HG03469 (cell line): ENCODE data around the gene DIS3L.
"Not testable (repeated sequence)": the region's sequence is repeated elsewhere in the genome, so short reads cannot be mapped to it uniquely, and the experiment has no call there.

Experiments
- ATAC-seq: cut with Tn5 transposase; IDR thresholded peaks from one replicate; pipeline ENCODE4 v1.9.1; 2021; ENCODE audit warnings: mild to moderate bottlenecking, moderate library complexity, moderate number of reproducible peaks; ENCODE audit not compliant: unreplicated experiment

The DIS3L gene

GRCh38 chr15:66308531-66308930 lies 15.2 kb downstream of the DIS3L start:
- ATAC-seq: no peak

- ATAC-seq: no peak
Observed at GRCh38 chr15:66309828-66310227, 16.5 kb downstream of the DIS3L start.

- ATAC-seq: no peak
Observed at GRCh38 chr15:66310786-66311185, 17.4 kb downstream of the DIS3L start.

GRCh38 chr15:66312144-66312543 lies 18.8 kb downstream of the DIS3L start:
- no peak for ATAC-seq

GRCh38 chr15:66323312-66323928 lies 30.1 kb downstream of the DIS3L start:
- no peak for ATAC-seq

- no peak for ATAC-seq
Observed at GRCh38 chr15:66326051-66326450, 32.7 kb downstream of the DIS3L start.

- no peak for ATAC-seq
Observed at GRCh38 chr15:66327736-66328135, 34.4 kb downstream of the DIS3L start.

- no peak for ATAC-seq
Observed at GRCh38 chr15:66328771-66329170, 35.4 kb downstream of the DIS3L start.

GRCh38 chr15:66348530-66348929 lies 55.2 kb downstream of the DIS3L start:
- not testable (repeated sequence) for ATAC-seq

- no peak for ATAC-seq
Observed at GRCh38 chr15:66356077-66356358, 62.6 kb downstream of the DIS3L start.

- ATAC-seq: peak; percentile 73
Observed at GRCh38 chr15:66356359-66357236, 63.2 kb downstream of the DIS3L start, which contains the start of gene TIPIN. TSS of gene TIPIN (minus strand) at chr15:66356685. CDS start at chr15:66352947, 3,738 bp downstream.

- no peak for ATAC-seq
Observed at GRCh38 chr15:66359740-66360139, 66.4 kb downstream of the DIS3L start.

GRCh38 chr15:66361745-66362460 lies 68.5 kb downstream of the DIS3L start:
- ATAC-seq: not testable (repeated sequence)

GRCh38 chr15:66362776-66363175 lies 69.4 kb downstream of the DIS3L start:
- no peak for ATAC-seq

GRCh38 chr15:66364944-66365528 lies 71.7 kb downstream of the DIS3L start:
- no peak for ATAC-seq

- no peak for ATAC-seq
Observed at GRCh38 chr15:66369773-66370651, 76.6 kb downstream of the DIS3L start.

GRCh38 chr15:66374179-66374578 lies 80.8 kb downstream of the DIS3L start:
- no peak for ATAC-seq

- no peak for ATAC-seq
Observed at GRCh38 chr15:66378814-66379430, 85.6 kb downstream of the DIS3L start.

- not testable (repeated sequence) for ATAC-seq
Observed at GRCh38 chr15:66381376-66381775, 88.0 kb downstream of the DIS3L start.
